ENCODE results near the gene SNX6.
"Not testable (repeated sequence)": the region's sequence is repeated elsewhere in the genome, so short reads cannot be mapped to it uniquely, and the experiment has no call there.

SNX6 gene

GRCh38 chr14:34629657-34630529 lies at the start of gene SNX6:
TSS of gene SNX6 (minus strand) at chr14:34630148. CDS start at chr14:34630116, 32 bp downstream.
- no peak for FAIRE-seq

DNA sequence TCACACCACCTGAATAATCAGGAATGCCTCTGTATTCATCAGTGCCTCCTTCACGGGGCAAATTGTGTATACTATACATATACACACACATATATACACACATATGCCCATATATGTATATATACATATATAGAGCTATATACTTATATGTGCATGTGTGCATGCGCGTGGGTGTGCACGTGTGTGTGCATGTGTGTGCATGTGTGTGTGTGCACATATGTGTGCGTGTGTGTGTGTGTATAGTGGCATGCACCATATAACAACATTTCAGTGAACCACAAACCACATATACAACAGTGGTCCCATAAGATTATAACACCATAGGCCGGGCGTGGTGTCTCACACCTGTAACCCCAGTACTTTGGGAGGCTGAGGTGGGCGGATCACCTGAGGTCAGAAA lies 48.8 kb upstream of the SNX6 start:
- DNase-seq (ENCODE audit: low spot score) (no peak), FAIRE-seq (no peak)

More at GRCh38 chr14:34629657-34630529, at the start of gene SNX6:
- peak; percentile 98 for DNase-seq (ENCODE audit: low spot score)

DNA sequence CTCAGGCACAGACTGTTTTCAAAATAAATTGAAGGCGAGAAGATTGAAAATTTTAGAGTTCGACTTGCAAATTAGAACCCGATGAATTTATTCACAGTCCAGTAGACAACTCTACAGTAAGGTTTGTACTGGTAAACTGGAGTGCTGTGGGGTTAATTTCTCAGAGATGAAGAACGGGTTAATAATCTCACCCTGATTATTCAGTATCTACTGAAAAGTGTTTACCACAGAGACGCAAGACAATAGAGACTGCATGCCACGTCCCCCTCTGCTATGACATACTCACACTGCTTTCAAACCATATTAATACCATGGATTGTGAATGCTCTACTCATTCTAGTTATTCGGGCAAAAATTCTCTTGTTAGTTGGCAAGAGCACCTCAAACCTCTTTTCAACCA lies 48.4 kb upstream of the SNX6 start:
- DNase-seq (ENCODE audit: low spot score) (peak; percentile 34), FAIRE-seq (no peak)

DNA sequence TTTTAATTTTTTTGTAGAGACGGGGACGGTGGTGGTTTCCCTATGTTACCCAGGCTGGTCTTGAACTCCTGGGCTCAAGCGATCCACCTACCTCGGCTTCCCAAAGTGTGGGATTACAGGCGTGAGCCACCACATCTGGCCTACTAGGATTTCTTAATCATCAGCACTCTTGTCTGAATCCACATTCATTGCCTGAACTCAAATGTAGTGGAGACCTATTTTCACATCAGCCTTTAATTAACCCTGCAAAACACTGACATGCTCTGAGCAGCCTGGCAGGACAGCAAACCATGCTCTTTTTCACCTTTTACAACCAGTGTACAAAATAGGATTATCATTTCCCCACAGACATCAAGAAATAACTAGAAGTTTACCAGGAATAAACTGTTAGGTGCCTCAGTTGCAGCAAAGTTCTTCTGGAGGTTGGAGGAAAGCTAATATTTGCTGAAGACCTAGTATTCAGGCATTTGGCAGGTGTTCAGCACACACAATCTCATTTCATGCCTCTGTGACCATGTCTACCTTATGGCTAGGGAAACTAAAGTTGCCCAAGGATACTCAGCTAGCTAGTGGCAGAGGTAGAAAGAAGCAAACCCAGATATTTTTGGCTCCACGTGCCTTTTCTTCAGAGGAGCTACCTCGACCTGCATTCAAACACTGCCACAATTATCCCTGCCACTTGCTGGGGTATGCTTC lies 46.7 kb upstream of the SNX6 start:
- FAIRE-seq (no peak), DNase-seq (ENCODE audit: low spot score) (no peak)

- no peak for DNase-seq (ENCODE audit: low spot score)
- no peak for FAIRE-seq
These were observed 43.8 kb upstream of the SNX6 start for GRCh38 chr14:34673702-34674101.

- DNase-seq (ENCODE audit: low spot score), result no peak
- FAIRE-seq, result no peak
These were observed 41.8 kb upstream of the SNX6 start for GRCh38 chr14:34671716-34672115.

DNA sequence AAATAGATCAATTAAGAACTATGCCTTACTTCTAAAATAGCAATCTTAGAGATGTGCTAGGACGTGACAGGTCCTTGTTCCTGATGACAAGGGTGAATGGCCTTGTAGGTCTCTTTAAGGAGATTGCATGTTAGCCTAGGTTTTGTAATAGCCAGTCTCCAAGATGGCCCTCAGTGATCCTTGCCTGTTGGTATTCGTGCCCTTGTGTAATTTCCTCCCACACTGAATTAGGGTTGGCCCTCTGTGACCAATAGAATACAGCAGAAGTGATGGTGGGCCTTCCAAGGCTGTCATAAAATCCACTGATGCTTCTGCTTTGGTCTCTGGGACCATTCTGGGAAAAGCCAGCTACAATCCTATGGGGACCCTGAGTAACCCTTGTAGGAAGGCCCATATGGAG lies 38.2 kb upstream of the SNX6 start:
- DNase-seq (ENCODE audit: low spot score) (no peak), FAIRE-seq (no peak)

- FAIRE-seq (no peak), DNase-seq (ENCODE audit: low spot score) (no peak)
These were observed 37.1 kb upstream of the SNX6 start for GRCh38 chr14:34667007-34667406.

DNA sequence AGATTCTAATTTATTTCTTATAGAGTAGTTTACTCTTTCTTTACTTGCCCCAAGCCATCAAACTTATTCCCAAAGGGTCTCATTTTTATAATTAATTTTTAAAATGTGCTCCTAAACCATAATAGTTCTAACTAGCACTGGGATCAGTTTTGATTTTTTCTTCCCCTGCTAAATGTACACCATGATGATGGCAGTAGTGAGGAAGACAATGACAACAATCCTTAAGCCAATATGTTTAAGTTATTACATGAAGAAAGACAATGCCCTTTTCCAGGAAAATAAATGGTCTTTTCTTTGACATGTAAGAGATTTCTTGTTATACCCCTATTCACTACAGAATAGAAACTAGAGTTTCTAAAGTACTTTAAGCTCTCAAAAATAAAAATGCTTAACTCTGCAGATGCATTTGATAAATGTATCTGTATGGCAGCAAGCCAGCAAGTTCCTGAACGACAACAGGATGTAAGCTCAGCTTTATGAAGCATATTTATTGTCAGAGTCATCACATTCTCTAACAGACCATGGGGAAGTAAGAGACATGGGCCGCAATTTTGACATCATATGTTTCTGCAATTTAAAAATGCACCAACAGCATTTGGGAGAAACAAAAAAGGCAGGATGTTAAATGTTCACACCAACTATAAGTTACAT lies 36.0 kb upstream of the SNX6 start:
- FAIRE-seq, result no peak
- DNase-seq (ENCODE audit: low spot score), result peak; percentile 56

- DNase-seq (ENCODE audit: low spot score) (no peak), FAIRE-seq (no peak)
These were observed 32.7 kb upstream of the SNX6 start for GRCh38 chr14:34662561-34663088.

DNA sequence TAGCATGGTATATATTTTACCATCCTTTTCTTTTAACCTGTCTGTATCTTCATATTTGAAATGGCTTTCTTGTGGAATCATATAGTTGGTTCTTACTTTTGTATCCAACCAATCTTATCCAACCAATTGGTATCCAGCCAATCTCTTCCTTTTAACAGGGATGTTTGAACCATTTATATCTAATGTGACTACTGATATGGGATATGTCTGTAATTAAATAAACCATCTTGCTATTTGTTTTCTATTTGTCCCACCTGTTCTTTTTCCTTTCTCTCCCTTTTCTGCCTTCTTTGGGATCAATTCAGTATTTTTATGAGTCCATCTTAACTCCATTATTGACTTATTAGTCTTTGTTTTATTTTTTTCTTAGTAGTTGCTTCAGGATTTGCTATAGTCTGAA lies 30.8 kb upstream of the SNX6 start:
- no peak for DNase-seq (ENCODE audit: low spot score)
- no peak for FAIRE-seq

DNA sequence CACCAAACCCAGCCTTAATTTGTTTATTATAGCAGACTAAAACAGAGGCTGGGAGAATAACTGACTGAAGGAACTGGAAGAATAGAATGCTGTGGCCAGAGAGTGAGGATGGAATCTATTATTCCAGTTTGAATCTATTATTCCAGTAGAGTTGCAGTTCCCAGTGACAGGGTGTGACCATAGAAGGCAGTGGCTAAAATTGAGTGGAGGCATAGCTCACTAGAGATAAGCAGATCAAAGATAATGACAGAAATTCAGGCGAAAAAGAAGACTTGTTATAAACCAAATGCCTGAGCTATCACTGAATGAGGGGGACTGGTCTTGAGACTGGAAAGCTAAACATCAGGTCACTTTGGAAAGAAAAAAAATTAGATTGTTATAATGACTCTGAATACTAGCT lies 26.0 kb upstream of the SNX6 start:
- FAIRE-seq, result no peak

DNA sequence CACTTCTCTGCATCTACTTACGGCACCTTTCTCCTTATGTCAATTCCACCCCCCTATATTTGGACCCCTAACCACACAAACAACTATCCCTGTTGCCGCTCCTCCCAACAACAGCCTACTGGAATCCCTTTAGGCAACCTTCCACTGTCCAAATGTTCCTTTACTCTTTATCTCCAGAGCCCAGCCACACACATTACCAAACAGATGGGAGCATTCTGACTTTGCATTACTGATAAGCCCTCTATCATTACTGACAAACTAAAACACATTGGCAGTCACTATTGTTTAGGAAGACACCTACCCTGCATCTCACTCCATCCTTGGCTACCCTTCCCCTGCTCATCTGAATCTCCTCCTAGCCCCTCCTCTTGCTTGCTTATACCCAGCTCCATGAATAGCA lies 23.1 kb upstream of the SNX6 start:
- DNase-seq (ENCODE audit: low spot score); FAIRE-seq: not testable (repeated sequence)

More for the DNA sequence above, 26.0 kb upstream of the SNX6 start:
- DNase-seq (ENCODE audit: low spot score), result no peak

DNA sequence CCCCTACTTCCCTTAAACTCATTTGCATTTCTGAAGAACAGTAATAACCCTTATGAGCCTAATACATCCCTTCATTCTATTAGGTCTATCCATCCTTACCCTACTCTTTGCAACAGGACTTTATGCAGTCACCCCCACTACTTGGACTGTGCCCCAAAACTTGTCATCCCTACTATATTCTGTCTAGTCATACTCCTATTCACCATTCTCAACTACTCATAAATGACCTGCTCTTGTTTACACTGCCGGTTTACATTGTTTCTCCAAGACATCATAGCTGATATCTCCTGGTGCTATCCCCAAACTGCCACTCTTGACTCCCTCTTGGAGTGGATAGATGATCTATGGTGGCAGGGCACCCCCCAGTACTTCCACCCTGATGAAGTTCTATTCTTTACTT lies 22.4 kb upstream of the SNX6 start:
- not testable (repeated sequence) for FAIRE-seq; DNase-seq (ENCODE audit: low spot score)

DNA sequence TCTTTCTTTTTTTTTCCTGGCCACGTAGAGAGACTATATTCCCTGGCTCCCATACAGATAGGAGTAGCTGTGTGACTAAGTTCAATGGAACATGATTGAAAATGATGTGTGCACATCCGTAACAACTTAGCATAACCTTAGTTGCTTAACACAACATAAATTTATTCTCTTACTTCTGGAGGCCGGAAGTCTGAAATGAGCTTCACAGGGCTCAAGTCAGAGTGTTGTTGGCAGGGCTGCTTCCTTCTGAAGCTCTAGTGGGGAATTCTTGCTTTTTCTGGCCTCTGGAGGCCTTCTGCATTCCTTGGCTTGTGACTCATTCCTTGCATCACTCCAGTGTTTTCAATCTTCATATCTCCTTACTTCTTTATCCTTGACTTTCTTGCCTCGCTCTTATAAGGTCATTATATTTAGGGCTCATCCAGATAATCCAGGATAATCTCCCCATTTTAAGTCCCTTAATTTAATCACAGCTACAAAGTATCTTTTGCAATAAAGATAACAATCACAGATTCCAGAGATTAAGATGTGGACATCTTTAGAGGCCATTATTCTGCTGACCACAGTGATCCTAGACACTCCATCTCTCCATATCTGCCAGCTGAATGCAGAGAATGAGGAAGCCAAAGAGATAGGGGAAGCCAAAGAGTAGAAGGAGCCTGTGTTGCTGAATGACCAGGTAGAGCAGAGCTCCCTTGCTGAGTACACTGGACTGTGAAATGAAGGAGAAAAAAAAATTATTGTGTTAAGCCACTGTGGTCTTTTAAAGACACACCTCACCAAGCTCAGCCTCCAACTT lies 21.0 kb upstream of the SNX6 start:
- DNase-seq (ENCODE audit: low spot score) (peak; percentile 83), FAIRE-seq (no peak)

DNA sequence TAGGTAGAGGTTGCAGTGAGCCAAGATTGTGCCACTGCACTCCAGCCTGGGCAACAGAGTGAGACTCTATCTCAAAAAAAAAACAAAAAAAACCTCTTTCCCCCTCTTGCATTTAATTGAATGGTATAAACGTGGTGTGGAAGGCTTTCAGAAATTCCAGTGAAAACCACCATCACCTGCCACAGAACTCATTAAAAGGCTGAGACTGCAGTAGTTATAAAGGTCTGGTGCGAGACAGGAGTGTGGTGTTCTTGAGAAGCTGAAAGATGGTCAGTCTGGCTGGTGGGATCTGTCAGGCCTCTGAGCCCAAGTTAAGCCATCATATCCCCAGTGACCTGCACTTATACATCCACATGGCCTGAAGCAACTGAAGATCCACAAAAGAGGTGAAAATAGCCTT lies 20.1 kb upstream of the SNX6 start:
- FAIRE-seq; DNase-seq (ENCODE audit: low spot score): not testable (repeated sequence)

GRCh38 chr14:34649344-34649743 lies 19.4 kb upstream of the SNX6 start:
- FAIRE-seq (no peak), DNase-seq (ENCODE audit: low spot score) (peak; percentile 74)

DNA sequence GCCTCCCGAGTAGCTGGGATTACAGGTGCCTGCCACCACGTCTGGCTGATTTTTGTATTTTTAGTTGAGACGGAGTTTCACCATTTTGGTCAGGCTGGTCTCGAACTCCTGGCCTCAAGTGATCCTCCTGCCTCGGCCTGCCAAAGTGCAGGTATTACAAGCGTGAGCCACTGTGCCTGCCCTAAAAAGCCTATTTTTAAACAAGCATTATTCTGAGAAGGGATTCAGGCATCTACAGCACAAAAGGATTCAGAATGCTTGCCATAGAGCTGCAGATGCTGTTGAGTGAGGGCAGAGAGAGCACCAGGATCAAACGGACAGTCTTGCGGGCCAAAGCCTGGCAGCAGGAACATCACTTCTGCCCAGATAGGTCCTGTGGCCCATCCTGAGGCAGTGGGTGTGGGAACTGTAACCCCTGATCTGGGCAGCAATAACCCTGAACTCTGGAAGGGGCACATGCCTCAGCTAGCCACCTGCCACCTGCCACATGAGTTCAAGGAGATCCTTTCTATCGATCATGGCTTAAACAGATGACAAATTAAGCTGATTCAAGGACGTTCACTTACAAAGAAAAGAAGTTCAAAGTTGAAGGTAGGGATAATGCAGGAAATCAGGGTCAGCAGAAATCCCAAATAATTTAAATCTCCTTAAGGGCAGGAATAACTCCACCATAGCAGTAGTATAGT lies 16.8 kb upstream of the SNX6 start:
- DNase-seq (ENCODE audit: low spot score) (no peak), FAIRE-seq (no peak)

- FAIRE-seq (no peak), DNase-seq (ENCODE audit: low spot score) (no peak)
These were observed 13.4 kb upstream of the SNX6 start for GRCh38 chr14:34643361-34643760.

DNA sequence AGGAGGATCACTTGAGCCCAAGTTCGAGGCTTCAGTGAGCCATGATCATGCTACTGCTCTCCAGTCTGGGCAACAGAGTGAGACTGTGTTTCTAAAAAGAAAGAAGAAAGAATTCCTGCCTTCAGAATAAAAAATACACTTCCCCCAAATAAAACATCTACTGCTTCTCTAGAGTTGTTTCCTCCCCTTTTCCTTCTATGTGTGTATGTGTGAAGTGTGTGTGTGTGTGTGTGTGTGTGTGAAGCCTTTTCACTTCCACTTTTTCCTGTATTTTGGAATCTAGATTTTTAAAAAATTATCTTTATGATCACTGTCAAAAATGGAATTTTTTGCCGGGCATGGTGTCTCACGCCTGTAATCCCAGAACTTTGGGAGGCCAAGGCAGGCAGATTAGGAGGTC lies 12.6 kb upstream of the SNX6 start:
- no peak for FAIRE-seq
- no peak for DNase-seq (ENCODE audit: low spot score)
